Loucy (cell line): ENCODE data around the gene PDIA2.

Source experiments
- H2AFZ ChIP-seq: fragments of 200-600 bp; sonication (generic); 2 replicates; pipeline ENCODE4 v1.6.0; 2016; ENCODE audit warnings: antibody characterized with exemption, mild to moderate bottlenecking, low read length, moderate library complexity
- H3F3A ChIP-seq: fragments of 200-600 bp; 2 replicates; pipeline ENCODE4 v1.6.0; 2016; ENCODE audit warnings: antibody characterized with exemption, low read depth, mild to moderate bottlenecking
- H3K27me3 ChIP-seq: fragments of 200-600 bp; sonication (generic); 2 replicates; pipeline ENCODE4 v1.6.1; 2014; ENCODE audit warnings: low read length, mild to moderate bottlenecking; ENCODE audit not compliant: insufficient read depth, poor library complexity, severe bottlenecking
- H3K36me3 ChIP-seq: fragments of 200-600 bp; sonication (generic); 2 replicates; pipeline ENCODE4 v1.6.1; 2016; ENCODE audit warnings: low read length; ENCODE audit not compliant: insufficient read depth
- H3K4me1 ChIP-seq: fragments of 200-600 bp; sonication (generic); 2 replicates; pipeline ENCODE4 v1.5.1; 2014; ENCODE audit warnings: low read length, mild to moderate bottlenecking; ENCODE audit not compliant: insufficient read depth, poor library complexity, severe bottlenecking
- H3K4me2 ChIP-seq: fragments of 200-600 bp; sonication (generic); 2 replicates; pipeline ENCODE4 v1.6.0; 2014; ENCODE audit warnings: antibody characterized with exemption, low read length, low read depth, mild to moderate bottlenecking; ENCODE audit not compliant: poor library complexity, severe bottlenecking
- H3K4me3 ChIP-seq: fragments of 200-600 bp; sonication (generic); 2 replicates; pipeline ENCODE4 v1.5.1; 2014; ENCODE audit warnings: low read length, mild to moderate bottlenecking, mixed read lengths; ENCODE audit not compliant: poor library complexity, severe bottlenecking
- H3K79me2 ChIP-seq: fragments of 200-600 bp; sonication (generic); 2 replicates; pipeline ENCODE4 v1.6.1; 2014; ENCODE audit warnings: low read length; ENCODE audit not compliant: insufficient read depth
- H3K9ac ChIP-seq: fragments of 200-600 bp; sonication (generic); 2 replicates; pipeline ENCODE4 v1.6.0; 2014; ENCODE audit warnings: mild to moderate bottlenecking, low read depth, low read length, moderate library complexity; ENCODE audit not compliant: poor library complexity, severe bottlenecking
- H3K9me2 ChIP-seq: fragments of 200-600 bp; sonication (generic); replicated peaks from 2 replicates; pipeline ENCODE4 v1.6.1; 2016; ENCODE audit warnings: low read depth, low read length, mixed read lengths
- H3K9me3 ChIP-seq: fragments of 200-600 bp; sonication (generic); 2 replicates; pipeline ENCODE4 v1.6.1; 2014; ENCODE audit warnings: mild to moderate bottlenecking, antibody characterized with exemption, low read length, low read depth; ENCODE audit not compliant: insufficient read depth
- H4K20me1 ChIP-seq: fragments of 200-600 bp; sonication (generic); 2 replicates; pipeline ENCODE4 v1.6.0; 2014; ENCODE audit warnings: antibody characterized with exemption, low read length, mild to moderate bottlenecking; ENCODE audit not compliant: insufficient read depth, poor library complexity, severe bottlenecking
- CTCF ChIP-seq: fragments of 200-600 bp; sonication (generic); conservative IDR thresholded peaks from 2 replicates; pipeline ENCODE4 v1.5.1; 2014; ENCODE audit warnings: mild to moderate bottlenecking, antibody characterized with exemption, low read length
- EZH2phosphoT487 ChIP-seq: fragments of 200-600 bp; IDR thresholded peaks from 2 replicates; pipeline ENCODE4 v1.6.1; 2018; ENCODE audit warnings: antibody characterized with exemption, mild to moderate bottlenecking, moderate library complexity, borderline replicate concordance

PDIA2 gene

GRCh38 chr16:290015-290680 is 7.2 kb downstream of the PDIA2 start:
- TF ChIP-seq EZH2phosphoT487, result no peak
- TF ChIP-seq CTCF, result no peak
- Histone ChIP-seq H3K4me3 (no peak overlapping the region), H4K20me1 (no peaks in the 10 kb centered on the region), H3K9me3 (no peaks in the 10 kb centered on the region), H3K79me2 (no peaks in the 10 kb centered on the region), H2AFZ (no peak overlapping the region), H3K4me1 (no peaks in the 10 kb centered on the region), H3K27me3 (no peaks in the 10 kb centered on the region), H3K9ac (no peak overlapping the region), H3K9me2 (no peaks in the 10 kb centered on the region), H3F3A (no peaks in the 10 kb centered on the region), H3K4me2 (no peak overlapping the region), H3K36me3 (peaks cover 5% of the 10 kb centered on the region; the same call in 1 of the 2 replicates)

- H2AFZ ChIP-seq, result no peak overlapping the region
- no peak overlapping the region for H3K9ac ChIP-seq
- H4K20me1 ChIP-seq, result no peaks in the 10 kb centered on the region
- H3K27me3 ChIP-seq, result no peaks in the 10 kb centered on the region
- H3F3A ChIP-seq, result no peaks in the 10 kb centered on the region
- no peaks in the 10 kb centered on the region for H3K9me2 ChIP-seq
- H3K36me3 ChIP-seq, result peaks cover 5% of the 10 kb centered on the region; the same call in 1 of the 2 replicates
- no peak overlapping the region for H3K4me2 ChIP-seq
- no peaks in the 10 kb centered on the region for H3K9me3 ChIP-seq
- no peaks in the 10 kb centered on the region for H3K4me1 ChIP-seq
- H3K79me2 ChIP-seq, result no peaks in the 10 kb centered on the region
- TF ChIP-seq EZH2phosphoT487 (no peak), CTCF (no peak)
- H3K4me3 ChIP-seq, result no peak overlapping the region
These were observed 7.9 kb downstream of the PDIA2 start for GRCh38 chr16:290681-291405.

- Histone ChIP-seq H2AFZ (no peak overlapping the region), H3K4me3 (no peak overlapping the region), H3K79me2 (no peaks in the 10 kb centered on the region), H3K36me3 (peaks cover 5% of the 10 kb centered on the region; the same call in 1 of the 2 replicates), H3K9me3 (no peaks in the 10 kb centered on the region), H4K20me1 (no peaks in the 10 kb centered on the region), H3K4me1 (no peaks in the 10 kb centered on the region), H3K9me2 (no peaks in the 10 kb centered on the region), H3K9ac (no peak overlapping the region), H3F3A (no peaks in the 10 kb centered on the region), H3K27me3 (no peaks in the 10 kb centered on the region), H3K4me2 (no peak overlapping the region)
- TF ChIP-seq EZH2phosphoT487 (no peak), CTCF (no peak)
These were observed 8.6 kb downstream of the PDIA2 start for GRCh38 chr16:291539-291938.
